HUES64 (cell line): Measurements from ENCODE around the gene LDAH.

ENCODE experiments used
- H3K27ac ChIP-seq: 2 replicates; pipeline ENCODE4 v1.7.0; 2013; ENCODE audit warnings: low read depth, low read length, inconsistent platforms
- H3K27me3 ChIP-seq: 2 replicates; pipeline ENCODE4 v1.6.1; 2013; ENCODE audit warnings: mild to moderate bottlenecking, low read length; ENCODE audit not compliant: insufficient read depth
- H3K36me3 ChIP-seq: 2 replicates; pipeline ENCODE4 v1.6.1; 2013; ENCODE audit warnings: mild to moderate bottlenecking, low read length; ENCODE audit not compliant: insufficient read depth
- H3K4me1 ChIP-seq: 2 replicates; pipeline ENCODE4 v1.6.1; 2013; ENCODE audit warnings: mild to moderate bottlenecking, low read length, moderate library complexity; ENCODE audit not compliant: insufficient read depth
- H3K4me3 ChIP-seq: 2 replicates; pipeline ENCODE4 v1.5.1; 2013; ENCODE audit warnings: mild to moderate bottlenecking, low read length, moderate library complexity
- H3K9ac ChIP-seq: 2 replicates; pipeline ENCODE4 v1.6.1; 2013; ENCODE audit warnings: mild to moderate bottlenecking, low read depth, low read length
- H3K9me3 ChIP-seq: 2 replicates; pipeline ENCODE4 v1.6.1; 2013; ENCODE audit warnings: low read depth, low read length; ENCODE audit not compliant: insufficient read depth
- WGBS: fragments of 150-250, 120-280 bp; methylation state at CpG from one replicate; pipeline ENCODE4 v1.1.7; 2013; ENCODE audit warnings: missing lambda C conversion rate; 5-methylcytosine and 5-hydroxymethylcytosine counted together

The LDAH gene

GRCh38 chr2:20648206-20648605, 174.7 kb downstream of the LDAH start:
- no peak overlapping the region for H3K27ac ChIP-seq
- peaks cover 8% of the 10 kb centered on the region; the same call in 1 of the 2 replicates for H3K4me1 ChIP-seq
- no peaks in the 10 kb centered on the region for H3K36me3 ChIP-seq
- H3K4me3 ChIP-seq = no peak overlapping the region
- H3K9me3 ChIP-seq = no peaks in the 10 kb centered on the region
- 92% methylated on average over 4 of the region's 4 CpGs for WGBS
- H3K9ac ChIP-seq = no peak overlapping the region
- peaks cover 12% of the 10 kb centered on the region for H3K27me3 ChIP-seq

GRCh38 chr2:20647738-20648137, 175.2 kb downstream of the LDAH start:
- Histone ChIP-seq H3K27me3 (peaks cover 12% of the 10 kb centered on the region), H3K36me3 (no peaks in the 10 kb centered on the region), H3K9me3 (no peaks in the 10 kb centered on the region), H3K27ac (no peak overlapping the region), H3K9ac (no peak overlapping the region), H3K4me1 (peaks cover 8% of the 10 kb centered on the region; the same call in 1 of the 2 replicates), H3K4me3 (no peak overlapping the region)
- 83% methylated on average over 8 of the region's 8 CpGs for WGBS

- no peak overlapping the region for H3K4me3 ChIP-seq
- H3K27ac ChIP-seq = no peak overlapping the region
- H3K4me1 ChIP-seq = peaks cover 8% of the 10 kb centered on the region; the same call in 1 of the 2 replicates
- no peak overlapping the region for H3K9ac ChIP-seq
- H3K36me3 ChIP-seq = no peaks in the 10 kb centered on the region
- no peaks in the 10 kb centered on the region for H3K9me3 ChIP-seq
- peaks cover 12% of the 10 kb centered on the region for H3K27me3 ChIP-seq
- 97% methylated on average over 3 of the region's 3 CpGs for WGBS
These were observed 175.7 kb downstream of the LDAH start for GRCh38 chr2:20647211-20647610.

GRCh38 chr2:20646446-20646845, 176.5 kb downstream of the LDAH start:
- Histone ChIP-seq H3K4me3 (no peak overlapping the region), H3K9me3 (no peaks in the 10 kb centered on the region), H3K27me3 (peaks cover 8% of the 10 kb centered on the region), H3K9ac (no peak overlapping the region), H3K27ac (no peak overlapping the region), H3K4me1 (peaks cover 5% of the 10 kb centered on the region; the same call in 1 of the 2 replicates), H3K36me3 (no peaks in the 10 kb centered on the region)
- WGBS = 91% methylated on average over 20 of the region's 20 CpGs

GRCh38 chr2:20645761-20646160, 177.1 kb downstream of the LDAH start:
- H3K27ac ChIP-seq = no peak overlapping the region
- H3K9me3 ChIP-seq = no peaks in the 10 kb centered on the region
- H3K27me3 ChIP-seq = peaks cover 8% of the 10 kb centered on the region
- H3K4me1 ChIP-seq = 0 out of 2 replicates have a peak, but pooled peaks cover 3% of the 10 kb centered on the region
- WGBS = 90% methylated on average over 10 of the region's 10 CpGs
- H3K9ac ChIP-seq = no peak overlapping the region
- H3K4me3 ChIP-seq = no peak overlapping the region
- H3K36me3 ChIP-seq = no peaks in the 10 kb centered on the region

GRCh38 chr2:20645301-20645701, 177.6 kb downstream of the LDAH start:
- 0 out of 2 replicates have a peak, but pooled peaks cover 3% of the 10 kb centered on the region for H3K4me1 ChIP-seq
- WGBS = 94% methylated on average over 14 of the region's 14 CpGs
- no peak overlapping the region for H3K27ac ChIP-seq
- no peak overlapping the region for H3K4me3 ChIP-seq
- peaks cover 7% of the 10 kb centered on the region for H3K27me3 ChIP-seq
- H3K9ac ChIP-seq = no peak overlapping the region
- H3K36me3 ChIP-seq = no peaks in the 10 kb centered on the region
- H3K9me3 ChIP-seq = no peaks in the 10 kb centered on the region

- Histone ChIP-seq H3K4me1 (no peaks in the 10 kb centered on the region), H3K4me3 (no peak overlapping the region), H3K27ac (no peak overlapping the region), H3K27me3 (no peaks in the 10 kb centered on the region; the same call in 1 of the 2 replicates), H3K36me3 (no peaks in the 10 kb centered on the region), H3K9ac (no peak overlapping the region), H3K9me3 (no peaks in the 10 kb centered on the region)
- WGBS = 77% methylated on average over 3 of the region's 3 CpGs
These were observed 179.1 kb downstream of the LDAH start for GRCh38 chr2:20643826-20644225.

- Histone ChIP-seq H3K36me3 (no peaks in the 10 kb centered on the region), H3K4me3 (no peak overlapping the region), H3K9me3 (no peaks in the 10 kb centered on the region), H3K27ac (no peak overlapping the region), H3K4me1 (no peaks in the 10 kb centered on the region), H3K9ac (no peak overlapping the region), H3K27me3 (no peaks in the 10 kb centered on the region)
- WGBS = 98% methylated on average over 7 of the region's 7 CpGs
These were observed 179.8 kb downstream of the LDAH start for GRCh38 chr2:20643060-20643459.

- Histone ChIP-seq H3K9ac (no peak overlapping the region), H3K27ac (no peak overlapping the region)
These were observed 180.6 kb downstream of the LDAH start for GRCh38 chr2:20642055-20642971.

GRCh38 chr2:20641123-20641985, 181.5 kb downstream of the LDAH start:
- Histone ChIP-seq H3K4me1 (no peaks in the 10 kb centered on the region), H3K36me3 (no peaks in the 10 kb centered on the region), H3K9me3 (no peaks in the 10 kb centered on the region), H3K27me3 (no peaks in the 10 kb centered on the region), H3K27ac (no peak overlapping the region), H3K4me3 (no peak overlapping the region), H3K9ac (no peak overlapping the region)
- WGBS = 91% methylated on average over 23 of the region's 23 CpGs

More at GRCh38 chr2:20642055-20642971, 180.6 kb downstream of the LDAH start:
- Histone ChIP-seq H3K9me3 (no peaks in the 10 kb centered on the region), H3K36me3 (no peaks in the 10 kb centered on the region), H3K27me3 (no peaks in the 10 kb centered on the region), H3K4me1 (no peaks in the 10 kb centered on the region), H3K4me3 (no peak overlapping the region)
- WGBS = 50% methylated on average over 26 of the region's 26 CpGs
